K562 (cell line): ENCODE measurements around the gene NR2F6. TPM values are rescaled to one million over a fixed set of nuclear protein-coding genes. Genes with fewer than 3 reads are reported as not detected.
A peak's percentile ranks its signal among the peaks of the same experiment; 100 is the strongest.

Experiments
- BRD4 ChIP-seq: fragments of 200-600 bp; sonication (generic); IDR thresholded peaks from 2 replicates; pipeline ENCODE4 v1.6.1; 2017; ENCODE audit warnings: inconsistent platforms
- CBX3 ChIP-seq, 2 experiments: IDR thresholded peaks; 1 replicate in 1 of 2; 2 replicates in 1 of 2; pipeline ENCODE4 v1.6.1; 2012; ENCODE audit warnings: inconsistent platforms in 2 of 2, low read length in 2 of 2, borderline replicate concordance in 1 of 2, control low read depth in 1 of 2
- CHD4 ChIP-seq: fragments of 200-600 bp; sonication (generic); IDR thresholded peaks from 3 replicates; pipeline ENCODE4 v1.6.1; 2012; ENCODE audit warnings: low read depth, mild to moderate bottlenecking, mixed read lengths, low read length, inconsistent platforms; ENCODE audit not compliant: insufficient read depth, insufficient replicate concordance, poor library complexity, severe bottlenecking
- CTCFL ChIP-seq: IDR thresholded peaks from 2 replicates; pipeline ENCODE4 v1.6.1; 2011; ENCODE audit warnings: borderline replicate concordance, low read depth, mild to moderate bottlenecking, moderate library complexity, low read length; ENCODE audit not compliant: insufficient read depth, poor library complexity, severe bottlenecking
- HCFC1 ChIP-seq: IDR thresholded peaks from 2 replicates; pipeline ENCODE4 v1.6.1; 2012; ENCODE audit warnings: low read depth, low read length, improper control_type of control experiment
- HLTF ChIP-seq: fragments of 450-650 bp; IDR thresholded peaks from 2 replicates; pipeline ENCODE4 v1.6.1; 2016
- L3MBTL2 ChIP-seq: fragments of 450-650 bp; IDR thresholded peaks from 2 replicates; pipeline ENCODE4 v1.6.1; 2016; ENCODE audit warnings: mild to moderate bottlenecking, moderate library complexity
- MAFF ChIP-seq: IDR thresholded peaks from 2 replicates; pipeline ENCODE4 v1.6.1; 2012; ENCODE audit warnings: low read length, improper control_type of control experiment
- MIER1 ChIP-seq: fragments of 450-650 bp; IDR thresholded peaks from 2 replicates; pipeline ENCODE4 v1.6.1; 2016; ENCODE audit warnings: antibody characterized with exemption, mild to moderate bottlenecking, low read depth
- NFRKB ChIP-seq: fragments of 450-650 bp; IDR thresholded peaks from 2 replicates; pipeline ENCODE4 v1.6.1; 2016; ENCODE audit warnings: low read depth
- PHF8 ChIP-seq: fragments of 200-600 bp; sonication (generic); IDR thresholded peaks from 2 replicates; pipeline ENCODE4 v1.6.1; 2012; ENCODE audit warnings: mixed run types, mild to moderate bottlenecking, inconsistent platforms, low read length, moderate library complexity, borderline replicate concordance
- REST ChIP-seq, 2 experiments: fragments of 450-650 bp; formaldehyde crosslinking in 1 of 2; IDR thresholded peaks; 2 replicates each; pipeline versions ENCODE4 v1.4.0 to v1.6.1; 2014 to 2020; ENCODE audit warnings: mild to moderate bottlenecking in 2 of 2, borderline replicate concordance in 1 of 2, low read depth in 1 of 2
- USF1 ChIP-seq: sonication (generic); formaldehyde crosslinking; IDR thresholded peaks from 2 replicates; pipeline ENCODE4 v1.9.0; 2022; ENCODE audit warnings: mild to moderate bottlenecking, missing genetic modification reagents
- ZKSCAN8 ChIP-seq: fragments of 200-800 bp; sonication (Bioruptor generic); IDR thresholded peaks from 2 replicates; pipeline ENCODE4 v1.6.1; 2016; ENCODE audit warnings: missing genetic modification characterization, missing compliant biosample characterization
- ZNF217 ChIP-seq: sonication (generic); formaldehyde crosslinking; IDR thresholded peaks from 2 replicates; pipeline ENCODE4 v1.8.0; 2022; ENCODE audit warnings: mild to moderate bottlenecking, missing genetic modification reagents
- ZNF785 ChIP-seq: fragments of 250-450 bp; sonication (Bioruptor Pico); IDR thresholded peaks from 2 replicates; pipeline ENCODE4 v1.4.0; 2020; ENCODE audit warnings: mild to moderate bottlenecking
- polyA plus RNA-seq, 8 experiments: library from polyadenylated mRNA; depleted of rRNA in 4 of 8; stranded (reverse) in 5 of 8; unstranded in 3 of 8; fragments of >200 nt; fragmentation: Nextera tagmentation in 2 of 8; fragmentation: Illumina TruSeq in 1 of 8; extraction: Ambion mirVana in 2 of 8; extraction: Trizol in 1 of 8; gene quantifications; 2 replicates each; pipeline versions ENCODE4 v1.2.1 to v1.2.3, GENCODE V29; 2011 to 2014; ENCODE audit warnings: inconsistent platforms in 1 of 8, missing spikeins in 1 of 8
- total RNA-seq, 7 experiments: library from RNA; depleted of rRNA in 6 of 7; stranded (reverse); fragments of >200 nt in 6 of 7; fragmentation: Illumina TruSeq in 2 of 7; extraction: Trizol in 2 of 7; gene quantifications; 2 replicates each; pipeline versions ENCODE4 v1.2.1 to v1.2.3, GENCODE V29; 2011 to 2021; ENCODE audit warnings: low replicate concordance in 1 of 7

NR2F6 gene
- total and polyA plus RNA-seq, 9 of the 15 experiments (the other 6 are each of a cell fraction or from before 2014, with no cell fraction given), result 0.76 to 97.5 (median 18.8) TPM

- peak; percentile 69; the same call in 1 of the 2 replicates for TF ChIP-seq REST (IDR thresholded peaks at IDR 0.05; ENCODE audit: borderline replicate concordance)
- TF ChIP-seq REST (CRISPR knock-in tag; IDR thresholded peaks at IDR 0.05; ENCODE audit: low read depth), result no peak
- peak; percentile 24 for TF ChIP-seq CHD4
- peak; percentile 77; the same call in 1 of the 2 replicates for TF ChIP-seq PHF8
- TF ChIP-seq HCFC1, result peak; percentile 37; the same call in 1 of the 2 replicates
- peak; percentile 100 for TF ChIP-seq ZKSCAN8
- TF ChIP-seq ZNF217, result no peak
- no peak for TF ChIP-seq HLTF
- 0 out of 2 replicates have a peak, but pooled peaks have one; percentile 37 for TF ChIP-seq NFRKB
- peak; percentile 79 for TF ChIP-seq L3MBTL2
- TF ChIP-seq USF1 (CRISPR knock-in tag), result peak; percentile 41; the same call in 1 of the 2 replicates
- TF ChIP-seq BRD4, result no peak
- no peak for TF ChIP-seq MAFF
- TF ChIP-seq ZNF785, result no peak
- peak; percentile 69 for TF ChIP-seq CTCFL
- TF ChIP-seq MIER1, result 0 out of 2 replicates have a peak, but pooled peaks have one; percentile 50
- TF ChIP-seq CBX3 (IDR thresholded peaks at IDR 0.05; ENCODE audit: borderline replicate concordance in 1 of 2, low read length in 2 of 2), result peak in 1 of 2 experiments; percentile 51; a peak in 2 of 3 replicates
Observed at GRCh38 chr19:17292301-17293074, 46.8 kb upstream of the NR2F6 start (continued).
